IMR-90 (cell line): Measurements from ENCODE around the gene DNAH8.

Source experiments
- BHLHE40 ChIP-seq: fragments of 150-350 bp; IDR thresholded peaks from 2 replicates; pipeline ENCODE4 v1.6.1; 2016; ENCODE audit warnings: mild to moderate bottlenecking, low read depth, low read length
- CEBPB ChIP-seq: IDR thresholded peaks from 2 replicates; pipeline ENCODE4 v1.6.1; 2012; ENCODE audit warnings: low read depth, low read length, improper control_type of control experiment
- CHD1 ChIP-seq: IDR thresholded peaks from 2 replicates; pipeline ENCODE4 v1.6.1; 2012; ENCODE audit warnings: low read depth, low read length, improper control_type of control experiment
- MAFK ChIP-seq: IDR thresholded peaks from 2 replicates; pipeline ENCODE4 v1.6.1; 2012; ENCODE audit warnings: low read depth, low read length, improper control_type of control experiment
- MAZ ChIP-seq: IDR thresholded peaks from 2 replicates; pipeline ENCODE4 v1.6.1; 2012; ENCODE audit warnings: low read depth, mild to moderate bottlenecking, low read length, improper control_type of control experiment, moderate library complexity, borderline replicate concordance
- MXI1 ChIP-seq: IDR thresholded peaks from 2 replicates; pipeline ENCODE4 v1.6.1; 2012; ENCODE audit warnings: low read depth, mild to moderate bottlenecking, low read length, moderate library complexity, borderline replicate concordance
- NFE2L2 ChIP-seq: fragments of 150-350 bp; IDR thresholded peaks from 2 replicates; pipeline ENCODE4 v1.6.1; 2016; ENCODE audit warnings: low read depth, mild to moderate bottlenecking, low read length
- POLR2A ChIP-seq: IDR thresholded peaks from 2 replicates; pipeline ENCODE4 v1.6.1; 2012; ENCODE audit warnings: mild to moderate bottlenecking, low read depth, low read length
- RAD21 ChIP-seq: IDR thresholded peaks from 2 replicates; pipeline ENCODE4 v1.6.1; 2012; ENCODE audit warnings: low read length, improper control_type of control experiment
- SMC3 ChIP-seq: fragments of 150-350 bp; IDR thresholded peaks from 2 replicates; pipeline ENCODE4 v1.6.1; 2016; ENCODE audit warnings: low read depth, mild to moderate bottlenecking, antibody characterized with exemption, low read length, moderate library complexity
- TF ChIP-seq, protein P1 (sequence below): conservative IDR thresholded peaks from 2 replicates; pipeline ENCODE4 v1.5.1; 2012; ENCODE audit warnings: mild to moderate bottlenecking, low read depth, low read length, improper control_type of control experiment
- TF ChIP-seq, protein P2 (sequence below): fragments of 150-350 bp; IDR thresholded peaks from 2 replicates; pipeline ENCODE4 v1.6.1; 2017; ENCODE audit warnings: mild to moderate bottlenecking, antibody characterized with exemption, low read length, low read depth

DNA sequence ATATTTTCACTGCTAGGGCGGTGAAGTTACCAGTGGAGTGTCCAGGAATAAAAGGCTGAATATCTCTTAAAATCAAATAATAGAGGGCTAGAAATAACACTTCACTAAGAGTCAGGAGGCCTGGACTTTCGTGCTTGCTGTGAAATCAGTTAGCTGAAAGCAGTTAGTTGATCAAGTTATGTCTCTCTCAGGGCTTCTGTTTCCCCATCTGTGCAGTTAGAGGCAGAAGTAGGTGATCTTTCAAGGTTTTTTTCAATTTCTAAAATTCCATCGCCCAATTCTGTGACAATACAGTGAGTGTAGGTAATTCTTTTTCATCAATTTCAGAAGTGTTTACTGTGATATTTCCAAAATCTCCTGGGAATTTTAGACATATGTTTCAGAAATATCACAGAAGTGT is 260.9 kb downstream of the DNAH8 start:
- TF ChIP-seq, protein P1, sequence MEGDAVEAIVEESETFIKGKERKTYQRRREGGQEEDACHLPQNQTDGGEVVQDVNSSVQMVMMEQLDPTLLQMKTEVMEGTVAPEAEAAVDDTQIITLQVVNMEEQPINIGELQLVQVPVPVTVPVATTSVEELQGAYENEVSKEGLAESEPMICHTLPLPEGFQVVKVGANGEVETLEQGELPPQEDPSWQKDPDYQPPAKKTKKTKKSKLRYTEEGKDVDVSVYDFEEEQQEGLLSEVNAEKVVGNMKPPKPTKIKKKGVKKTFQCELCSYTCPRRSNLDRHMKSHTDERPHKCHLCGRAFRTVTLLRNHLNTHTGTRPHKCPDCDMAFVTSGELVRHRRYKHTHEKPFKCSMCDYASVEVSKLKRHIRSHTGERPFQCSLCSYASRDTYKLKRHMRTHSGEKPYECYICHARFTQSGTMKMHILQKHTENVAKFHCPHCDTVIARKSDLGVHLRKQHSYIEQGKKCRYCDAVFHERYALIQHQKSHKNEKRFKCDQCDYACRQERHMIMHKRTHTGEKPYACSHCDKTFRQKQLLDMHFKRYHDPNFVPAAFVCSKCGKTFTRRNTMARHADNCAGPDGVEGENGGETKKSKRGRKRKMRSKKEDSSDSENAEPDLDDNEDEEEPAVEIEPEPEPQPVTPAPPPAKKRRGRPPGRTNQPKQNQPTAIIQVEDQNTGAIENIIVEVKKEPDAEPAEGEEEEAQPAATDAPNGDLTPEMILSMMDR: no peak
- TF ChIP-seq POLR2A: no peak
- no peak for TF ChIP-seq RAD21
- TF ChIP-seq MAFK: no peak
- no peak for TF ChIP-seq MAZ
- TF ChIP-seq MXI1: no peak
- TF ChIP-seq BHLHE40: no peak
- TF ChIP-seq SMC3: no peak
- no peak for TF ChIP-seq CEBPB
- TF ChIP-seq, protein P2, sequence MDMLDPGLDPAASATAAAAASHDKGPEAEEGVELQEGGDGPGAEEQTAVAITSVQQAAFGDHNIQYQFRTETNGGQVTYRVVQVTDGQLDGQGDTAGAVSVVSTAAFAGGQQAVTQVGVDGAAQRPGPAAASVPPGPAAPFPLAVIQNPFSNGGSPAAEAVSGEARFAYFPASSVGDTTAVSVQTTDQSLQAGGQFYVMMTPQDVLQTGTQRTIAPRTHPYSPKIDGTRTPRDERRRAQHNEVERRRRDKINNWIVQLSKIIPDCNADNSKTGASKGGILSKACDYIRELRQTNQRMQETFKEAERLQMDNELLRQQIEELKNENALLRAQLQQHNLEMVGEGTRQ: no peak
- TF ChIP-seq NFE2L2: no peak
- TF ChIP-seq CHD1: no peak
